Measurements from ENCODE around the gene RB1. TPM values are rescaled to one million over a fixed set of nuclear protein-coding genes. Genes with fewer than 3 reads are reported as not detected.
"Not testable (repeated sequence)": the region's sequence is repeated elsewhere in the genome, so short reads cannot be mapped to it uniquely, and the experiment has no call there.

Gene RB1
- polyA plus RNA-seq, 1 donor, result 59.2 TPM

- no peak for DNase-seq (ENCODE audit: low read depth)
Observed at GRCh38 chr13:48349525-48349924, 46.0 kb downstream of the RB1 start.

DNA sequence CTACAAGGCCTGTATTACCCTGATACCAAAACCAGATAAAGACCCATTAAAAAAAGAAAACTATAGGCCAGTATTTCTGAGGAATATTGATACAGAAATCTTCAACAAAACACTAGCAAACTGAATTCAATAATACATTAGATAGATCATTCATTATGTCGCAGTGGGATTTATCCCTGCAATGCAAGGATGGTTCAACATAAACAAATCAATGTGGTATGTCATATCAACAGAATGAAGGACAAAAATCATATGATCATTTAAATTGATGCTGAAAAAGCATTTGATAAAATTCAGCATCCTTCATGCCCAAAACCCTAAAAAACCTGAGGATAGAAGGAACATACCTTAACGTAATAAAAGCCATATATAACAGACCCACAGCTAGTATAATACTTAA, 50.0 kb downstream of the RB1 start:
- no peak for DNase-seq (ENCODE audit: low read depth)

DNA sequence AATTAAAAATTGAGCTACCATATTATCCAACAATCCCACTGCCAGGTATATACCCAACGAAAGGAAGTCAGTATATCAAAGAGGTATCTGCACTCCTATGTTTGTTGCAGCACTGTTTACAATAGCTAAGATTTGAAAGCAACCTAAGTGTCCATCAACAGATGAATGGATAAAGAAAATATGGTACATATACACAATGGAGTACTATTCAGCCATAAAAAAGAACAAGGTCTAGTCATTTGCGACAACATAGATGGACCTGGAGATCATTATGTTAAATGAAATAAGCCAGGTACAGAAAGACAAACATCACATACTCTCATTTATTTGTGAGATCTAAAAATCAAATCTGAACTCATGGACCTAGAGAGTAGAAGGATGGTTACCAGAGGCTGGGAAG, 52.0 kb downstream of the RB1 start:
- not testable (repeated sequence) for DNase-seq (ENCODE audit: low read depth)

DNA sequence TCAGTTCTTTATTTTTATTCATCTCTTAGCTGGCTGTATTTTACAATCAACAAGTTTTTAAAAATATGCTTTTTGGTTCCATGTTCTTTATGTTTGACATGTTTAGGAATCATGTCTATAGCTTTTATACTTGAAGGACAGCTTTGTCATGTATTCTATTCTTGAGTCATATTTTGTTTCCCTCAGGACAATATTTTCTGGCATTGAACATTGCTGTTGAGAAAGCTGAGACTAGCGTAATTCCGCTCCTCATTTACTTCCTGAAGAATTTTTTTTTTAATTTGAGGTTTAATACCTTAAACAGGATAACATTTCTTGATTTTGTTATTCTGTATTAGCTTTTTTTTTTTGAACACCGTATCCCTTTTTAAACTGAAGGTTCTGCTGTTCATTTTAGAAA, 53.2 kb downstream of the RB1 start:
- DNase-seq (ENCODE audit: low read depth), result no peak

DNA sequence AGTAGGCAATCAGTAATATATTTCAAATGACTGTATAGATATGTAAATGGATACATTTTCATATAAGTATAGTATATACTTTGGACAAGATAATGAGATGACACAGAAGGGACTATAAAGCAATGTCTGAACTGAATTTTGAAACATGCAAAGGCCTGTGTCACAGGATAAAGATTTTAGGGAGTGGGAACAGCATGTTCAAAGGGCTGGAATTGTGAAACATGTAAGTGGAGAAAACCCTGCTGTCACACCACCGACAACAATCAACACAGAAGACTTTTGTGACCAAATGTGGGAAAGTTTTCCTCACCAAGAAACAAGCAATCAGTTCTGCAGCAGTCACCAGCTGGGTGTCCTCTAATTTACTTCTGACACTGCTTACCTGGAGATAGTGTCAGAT, 66.4 kb downstream of the RB1 start:
- no peak for DNase-seq (ENCODE audit: low read depth)

GRCh38 chr13:48370815-48371214, 67.3 kb downstream of the RB1 start:
- DNase-seq (ENCODE audit: low read depth), result no peak

DNA sequence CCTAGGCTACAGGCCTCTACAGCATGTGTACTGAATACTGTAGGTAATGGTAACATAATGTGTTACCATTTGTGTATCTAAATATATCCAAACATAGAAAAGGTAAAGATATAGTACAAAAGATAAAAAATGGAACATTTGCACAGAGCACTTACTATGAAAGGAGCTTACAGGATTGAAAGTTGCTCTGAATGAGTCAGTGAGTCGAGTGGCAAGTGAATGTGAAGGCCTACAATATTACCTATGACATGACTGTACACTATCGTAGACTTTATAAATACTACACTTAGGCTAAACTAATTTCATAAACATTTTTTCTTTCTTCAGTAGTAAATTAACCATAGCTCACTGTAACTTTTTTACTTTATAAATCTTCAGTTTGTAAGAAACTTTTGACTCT, 74.3 kb downstream of the RB1 start:
- no peak for DNase-seq (ENCODE audit: low read depth)

DNA sequence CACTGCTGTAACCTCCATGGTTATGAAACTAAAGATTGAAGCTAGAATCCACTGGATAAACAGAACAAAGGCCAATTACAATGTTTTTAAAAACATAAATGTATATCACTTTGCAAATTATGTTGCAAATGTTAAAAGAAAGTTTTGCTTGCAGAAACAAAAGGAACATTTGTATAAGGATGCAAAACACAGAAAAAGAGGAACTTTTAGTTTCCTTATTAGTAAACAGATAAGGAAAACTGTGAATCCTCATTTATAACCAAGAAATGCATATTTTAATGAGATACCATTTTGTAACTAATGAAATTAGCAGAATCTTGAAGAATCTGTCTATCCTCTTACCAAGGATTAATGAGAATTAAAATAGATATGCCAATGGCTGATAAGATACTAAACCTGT, 77.0 kb downstream of the RB1 start:
- no peak for DNase-seq (ENCODE audit: low read depth)

DNA sequence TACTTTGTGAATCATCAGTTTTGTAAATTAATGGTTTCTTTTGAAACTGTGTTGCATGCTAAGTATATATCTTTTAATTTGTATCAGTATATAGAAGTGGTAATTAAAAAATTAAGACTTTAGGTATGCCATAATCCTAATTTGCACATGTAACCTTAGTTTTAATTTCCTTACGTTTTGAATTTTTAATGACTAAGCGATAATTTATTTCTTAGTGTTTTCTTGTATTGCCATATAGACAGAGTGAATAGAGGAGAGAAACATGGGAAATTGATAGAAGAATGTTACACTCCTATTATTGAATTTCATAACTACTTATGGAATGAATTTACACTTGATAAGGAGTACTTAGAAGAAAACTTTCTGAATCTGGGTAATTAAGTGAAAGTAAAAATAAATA, 79.8 kb downstream of the RB1 start:
- DNase-seq (ENCODE audit: low read depth), result no peak

DNA sequence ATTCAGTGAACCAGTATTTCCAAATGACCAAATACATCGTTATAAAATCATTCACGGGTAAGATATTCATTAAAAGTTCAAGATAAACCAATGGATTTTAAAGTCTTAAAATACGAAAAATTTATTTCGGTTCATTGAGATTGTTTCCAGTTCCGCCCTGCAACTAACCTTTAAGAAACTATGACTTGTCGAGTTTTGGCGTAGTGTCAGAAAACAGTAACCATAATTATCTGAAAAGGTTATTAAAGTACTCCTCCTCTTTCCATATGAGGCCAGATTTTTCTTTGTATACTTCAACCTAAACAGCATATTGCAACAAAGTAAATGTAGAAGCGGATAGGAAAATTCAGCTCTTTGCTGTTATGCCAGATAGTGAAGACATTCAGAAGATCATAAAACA, 83.3 kb downstream of the RB1 start:
- DNase-seq (ENCODE audit: low read depth), result no peak

GRCh38 chr13:48391257-48391656, 87.7 kb downstream of the RB1 start:
- DNase-seq (ENCODE audit: low read depth), result no peak

- no peak for DNase-seq (ENCODE audit: low read depth)
Observed at GRCh38 chr13:48393030-48393697, 89.6 kb downstream of the RB1 start.

- no peak for DNase-seq (ENCODE audit: low read depth)
Observed at GRCh38 chr13:48393698-48394085, 90.1 kb downstream of the RB1 start.

GRCh38 chr13:48397744-48398143, 94.2 kb downstream of the RB1 start:
- no peak for DNase-seq (ENCODE audit: low read depth)

DNA sequence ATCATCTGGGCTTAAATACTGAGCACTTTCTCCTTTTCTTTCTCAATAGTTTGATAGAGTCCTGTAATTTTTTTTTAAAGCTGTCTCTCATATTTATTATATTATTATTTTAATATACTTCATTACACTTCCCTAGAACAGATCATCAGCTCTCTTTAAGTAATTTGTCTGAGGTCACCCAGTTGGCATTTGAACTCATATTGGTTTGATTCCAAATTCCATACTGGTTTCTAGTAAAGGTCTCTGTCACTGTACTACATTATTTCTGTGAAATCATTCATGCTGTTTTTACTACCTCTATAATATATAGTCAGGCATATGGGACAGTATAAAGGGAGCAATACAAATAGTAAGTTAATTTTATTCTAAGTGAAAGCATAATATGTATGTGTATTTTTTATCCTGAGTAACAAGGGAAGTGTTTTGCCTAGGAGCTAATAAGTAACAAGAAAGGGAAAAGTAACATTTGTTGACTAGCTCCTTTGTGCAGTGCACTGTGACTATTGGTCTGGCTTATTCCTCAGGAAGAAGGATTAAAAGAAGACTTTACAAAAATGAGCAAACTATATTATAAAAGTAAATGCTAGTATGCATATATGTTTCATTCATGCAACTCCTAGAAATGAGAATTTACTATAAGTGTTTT, 95.0 kb downstream of the RB1 start:
- DNase-seq (ENCODE audit: low read depth), result no peak

GRCh38 chr13:48400090-48400694, 96.6 kb downstream of the RB1 start:
- DNase-seq (ENCODE audit: low read depth), result no peak

DNA sequence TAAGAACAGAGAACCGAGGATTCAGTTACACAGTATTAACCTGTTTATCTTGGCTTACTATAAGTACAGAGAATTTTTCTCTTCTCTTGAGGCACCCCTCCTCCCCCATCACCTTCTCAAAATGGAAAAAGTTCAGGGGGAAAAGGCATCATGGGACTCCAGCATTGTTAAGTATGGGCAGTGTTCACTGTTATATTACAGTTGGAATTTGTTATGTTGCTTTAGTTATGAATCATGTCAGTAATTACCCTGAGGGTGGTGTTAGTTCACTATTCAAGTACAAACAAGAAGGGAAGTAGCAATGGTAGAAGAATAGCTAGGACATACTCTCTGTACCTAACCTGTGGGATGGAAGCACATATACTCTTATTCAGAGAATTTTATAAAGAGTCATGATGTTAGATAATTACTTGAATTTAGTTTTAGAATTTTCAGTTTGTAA, 97.3 kb downstream of the RB1 start:
- no peak for DNase-seq (ENCODE audit: low read depth)

GRCh38 chr13:48401480-48401879, 97.9 kb downstream of the RB1 start:
- no peak for DNase-seq (ENCODE audit: low read depth)

DNA sequence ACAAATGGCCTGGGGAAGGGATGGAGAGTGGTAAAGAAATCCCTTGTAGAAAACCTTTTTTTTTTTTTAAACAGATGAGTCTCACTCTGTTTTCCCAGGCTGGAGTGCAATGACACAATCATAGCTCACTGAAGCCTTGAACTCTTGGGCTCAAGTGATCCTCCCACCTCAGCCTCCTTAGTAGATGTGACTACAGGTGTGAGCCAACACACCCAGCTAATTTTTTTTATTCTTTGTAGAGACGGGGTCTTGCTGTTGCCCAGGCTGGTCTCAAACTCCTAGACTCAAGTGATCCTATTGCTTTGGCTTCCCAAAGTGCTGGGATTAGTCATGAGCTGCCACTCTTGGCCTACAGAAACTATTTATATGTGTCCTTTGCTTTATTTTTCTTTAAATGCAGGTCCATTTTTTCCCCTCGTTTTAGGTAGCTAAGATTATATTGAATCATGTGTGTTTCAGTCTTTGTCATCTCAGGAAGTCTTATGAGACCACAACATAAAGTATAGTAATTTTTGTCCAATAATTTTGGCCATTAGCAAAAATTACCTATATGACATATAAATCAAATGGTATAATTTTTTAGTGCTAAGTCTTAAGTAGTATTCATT, 98.9 kb downstream of the RB1 start:
- DNase-seq (ENCODE audit: low read depth), result no peak

DNA sequence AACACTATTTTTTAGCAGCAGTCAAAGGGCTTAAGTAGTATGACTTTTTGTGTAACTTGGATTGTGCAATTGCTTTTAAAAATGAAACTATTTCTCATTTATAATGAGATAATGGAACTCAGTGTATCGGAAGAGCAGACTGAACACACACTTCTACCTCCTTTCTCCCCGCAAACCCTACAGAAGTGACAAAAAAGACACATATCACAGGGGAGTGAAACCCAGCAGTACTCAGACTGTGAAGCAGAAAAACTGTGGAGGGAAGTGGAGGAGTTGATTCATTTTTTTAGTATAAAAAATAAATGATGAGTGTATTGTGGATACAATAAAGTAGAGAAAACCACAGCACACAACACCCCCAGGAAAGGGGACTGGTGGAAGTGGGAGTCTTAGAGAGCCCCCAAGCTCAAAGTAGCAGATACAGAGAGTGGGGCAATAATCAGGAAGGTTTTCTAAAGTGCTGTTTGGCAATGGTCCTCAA, 99.6 kb downstream of the RB1 start:
- no peak for DNase-seq (ENCODE audit: low read depth)

GRCh38 chr13:48403913-48404312, 100.4 kb downstream of the RB1 start:
- DNase-seq (ENCODE audit: low read depth), result no peak

DNA sequence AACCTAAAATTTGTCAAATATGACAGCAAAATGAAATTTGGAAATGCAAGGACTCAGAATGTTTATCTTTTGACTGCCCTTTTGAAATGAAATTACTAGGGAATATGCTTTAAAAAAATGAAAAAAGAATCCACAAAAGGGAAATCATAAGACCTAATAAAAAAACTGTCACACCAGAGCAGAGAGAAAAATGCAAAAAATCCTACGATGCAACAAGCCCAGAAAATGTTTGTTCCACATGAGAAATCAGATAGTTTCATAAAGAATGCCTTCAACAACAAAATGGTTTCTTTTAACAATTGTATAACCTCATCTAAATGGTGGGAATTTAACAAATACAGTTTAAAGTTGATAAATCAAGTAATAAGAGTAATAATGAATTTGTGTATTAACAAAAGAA, 101.4 kb downstream of the RB1 start:
- no peak for DNase-seq (ENCODE audit: low read depth)

DNA sequence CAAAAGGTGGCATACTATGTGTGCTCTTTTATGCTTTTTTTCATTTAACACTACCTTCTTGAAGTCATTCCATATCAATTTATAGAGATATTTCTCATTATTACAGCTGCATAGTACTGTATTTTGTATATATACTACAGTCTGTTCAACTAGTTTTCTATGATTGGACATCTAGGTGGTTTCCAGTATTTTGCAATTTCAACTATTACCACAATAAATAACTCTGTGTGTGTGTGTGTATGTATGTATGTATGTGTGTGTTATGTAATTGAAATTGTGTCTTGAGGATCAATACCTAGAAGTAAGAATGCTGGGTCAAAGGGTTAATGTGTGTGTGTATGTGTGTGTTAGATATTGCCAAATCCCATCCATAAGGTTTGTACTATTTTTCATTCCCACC, 102.3 kb downstream of the RB1 start:
- DNase-seq (ENCODE audit: low read depth), result no peak
